Measurements from ENCODE around the gene ZMYND8.
"Not testable (repeated sequence)": the region's sequence is repeated elsewhere in the genome, so short reads cannot be mapped to it uniquely, and the experiment has no call there.

ZMYND8 gene

DNA sequence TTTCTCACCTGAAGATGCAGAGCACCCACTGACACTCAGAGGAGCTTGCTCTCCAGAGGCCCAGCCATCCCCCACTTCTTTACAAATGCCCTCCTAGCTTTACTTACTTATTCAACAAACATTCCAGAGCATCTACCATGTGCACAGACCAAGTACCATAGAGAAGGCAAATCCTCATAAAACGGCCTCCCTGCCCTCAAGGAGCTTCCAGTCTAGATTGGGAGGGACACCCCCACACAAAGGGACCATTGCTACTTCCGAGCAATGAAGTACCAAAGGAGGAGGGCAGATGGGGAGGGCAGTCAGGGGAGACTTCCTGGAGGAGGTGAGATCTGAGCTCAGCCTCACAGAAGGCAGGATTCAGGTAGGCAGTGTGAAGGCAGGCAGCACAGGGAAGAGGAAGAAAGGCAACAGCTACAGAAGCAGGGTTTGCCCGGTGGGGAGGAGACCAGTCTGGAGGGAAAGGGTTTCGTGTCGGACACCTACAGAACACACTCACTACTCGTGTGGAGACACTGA lies 108.0 kb downstream of the ZMYND8 start:
- DNase-seq (ENCODE audit: low read depth in 1 of 2, low spot score in 1 of 2), result no peak

GRCh38 chr20:47247972-47248371 lies 108.5 kb downstream of the ZMYND8 start:
- no peak for DNase-seq (ENCODE audit: low read depth in 1 of 2, low spot score in 1 of 2)

GRCh38 chr20:47246061-47246777 lies 110.3 kb downstream of the ZMYND8 start:
- DNase-seq (ENCODE audit: low read depth in 1 of 2, low spot score in 1 of 2), result no peak

- DNase-seq (ENCODE audit: low read depth in 1 of 2, low spot score in 1 of 2), result not testable (repeated sequence)
Measured at GRCh38 chr20:47245166-47245565, 111.3 kb downstream of the ZMYND8 start.

GRCh38 chr20:47244451-47244850 lies 112.0 kb downstream of the ZMYND8 start:
- no peak for DNase-seq (ENCODE audit: low read depth in 1 of 2, low spot score in 1 of 2)

DNA sequence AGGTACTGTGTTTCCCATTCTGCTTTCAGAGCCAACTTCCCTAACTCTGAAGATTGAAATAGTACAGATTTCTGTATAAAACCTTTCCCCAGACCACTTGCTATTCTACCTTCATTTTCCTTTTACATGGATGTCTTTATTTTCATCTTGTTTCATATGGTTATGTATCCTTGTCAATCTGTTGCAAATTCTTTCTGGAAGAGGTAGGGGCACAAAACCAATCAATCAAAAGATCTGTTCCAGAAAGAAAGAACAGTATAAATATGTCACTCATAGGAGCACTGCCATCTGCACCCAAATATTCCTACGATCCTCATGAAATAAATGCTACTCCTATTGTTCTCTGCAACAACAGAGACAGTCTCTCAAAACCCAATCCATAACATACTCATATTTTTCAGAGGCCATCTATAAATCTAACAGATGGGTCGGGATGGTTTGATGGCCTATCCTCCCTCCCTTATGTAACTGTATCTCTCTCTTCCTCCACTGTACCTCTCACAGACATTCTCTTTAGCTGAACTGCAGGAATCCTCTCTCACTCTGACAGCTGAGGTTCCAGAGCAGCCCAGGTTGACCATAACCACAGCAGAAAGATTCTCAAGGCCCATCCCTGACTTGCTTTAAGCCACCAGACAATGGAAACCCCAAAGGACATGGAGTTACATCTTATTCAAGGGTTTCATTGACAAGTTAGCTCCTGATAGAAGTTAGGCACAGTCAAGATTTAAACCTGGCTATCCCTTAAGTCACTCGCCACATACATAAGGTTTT lies 112.8 kb downstream of the ZMYND8 start:
- no peak for DNase-seq (ENCODE audit: low read depth in 1 of 2, low spot score in 1 of 2)

- no peak for DNase-seq (ENCODE audit: low read depth in 1 of 2, low spot score in 1 of 2)
Measured at GRCh38 chr20:47243003-47243402, 113.5 kb downstream of the ZMYND8 start.

DNA sequence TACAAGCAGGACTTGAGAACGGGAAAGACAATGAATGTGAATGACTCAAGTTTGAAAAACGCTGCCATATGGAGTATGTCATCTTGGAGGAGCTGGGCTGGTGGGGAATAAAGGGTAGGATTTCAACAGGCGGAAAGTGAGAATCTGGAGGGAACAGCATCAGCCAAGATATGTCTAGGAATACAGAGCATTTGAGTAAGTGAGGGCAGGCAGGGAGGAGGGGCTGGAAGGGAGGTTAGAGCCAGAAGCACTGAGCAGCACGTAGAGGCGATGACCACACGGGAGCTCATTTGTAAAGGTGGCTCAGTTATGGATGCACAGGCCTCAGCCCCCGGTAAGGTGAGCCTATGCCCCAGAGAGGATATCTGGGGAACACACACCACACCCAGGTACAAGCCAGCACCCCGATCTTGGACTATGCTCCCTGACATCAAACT lies 115.1 kb downstream of the ZMYND8 start:
- no peak for DNase-seq (ENCODE audit: low read depth in 1 of 2, low spot score in 1 of 2)

DNA sequence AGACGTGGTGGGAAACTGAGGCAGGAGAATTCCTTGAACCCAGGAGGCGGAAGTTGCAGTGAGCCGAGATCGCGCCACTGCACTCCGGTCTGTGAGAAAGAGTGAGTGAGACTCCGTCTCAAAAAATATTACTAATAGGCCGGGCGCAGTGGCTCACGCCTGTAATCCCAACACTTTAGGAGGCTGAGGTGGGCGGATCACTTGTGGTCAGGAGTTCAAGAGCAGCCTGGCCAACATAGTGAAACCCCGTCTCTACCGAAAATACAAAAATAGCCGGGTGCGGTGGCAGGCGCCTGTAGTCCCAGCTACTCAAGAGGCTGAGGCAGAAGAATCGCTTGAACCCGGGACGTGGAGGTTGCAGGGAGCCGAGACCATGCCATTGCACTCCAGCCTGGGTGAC lies 116.4 kb downstream of the ZMYND8 start:
- not testable (repeated sequence) for DNase-seq (ENCODE audit: low read depth in 1 of 2, low spot score in 1 of 2)

GRCh38 chr20:47239719-47240067 lies 116.8 kb downstream of the ZMYND8 start:
- DNase-seq (ENCODE audit: low read depth in 1 of 2, low spot score in 1 of 2), result no peak

GRCh38 chr20:47238780-47239718 lies 117.5 kb downstream of the ZMYND8 start:
- DNase-seq (ENCODE audit: low read depth in 1 of 2, low spot score in 1 of 2), result no peak

GRCh38 chr20:47237715-47238114 lies 118.8 kb downstream of the ZMYND8 start:
- DNase-seq (ENCODE audit: low read depth in 1 of 2, low spot score in 1 of 2), result no peak

GRCh38 chr20:47236639-47236900 lies 119.9 kb downstream of the ZMYND8 start:
- DNase-seq (ENCODE audit: low read depth in 1 of 2, low spot score in 1 of 2), result no peak

DNA sequence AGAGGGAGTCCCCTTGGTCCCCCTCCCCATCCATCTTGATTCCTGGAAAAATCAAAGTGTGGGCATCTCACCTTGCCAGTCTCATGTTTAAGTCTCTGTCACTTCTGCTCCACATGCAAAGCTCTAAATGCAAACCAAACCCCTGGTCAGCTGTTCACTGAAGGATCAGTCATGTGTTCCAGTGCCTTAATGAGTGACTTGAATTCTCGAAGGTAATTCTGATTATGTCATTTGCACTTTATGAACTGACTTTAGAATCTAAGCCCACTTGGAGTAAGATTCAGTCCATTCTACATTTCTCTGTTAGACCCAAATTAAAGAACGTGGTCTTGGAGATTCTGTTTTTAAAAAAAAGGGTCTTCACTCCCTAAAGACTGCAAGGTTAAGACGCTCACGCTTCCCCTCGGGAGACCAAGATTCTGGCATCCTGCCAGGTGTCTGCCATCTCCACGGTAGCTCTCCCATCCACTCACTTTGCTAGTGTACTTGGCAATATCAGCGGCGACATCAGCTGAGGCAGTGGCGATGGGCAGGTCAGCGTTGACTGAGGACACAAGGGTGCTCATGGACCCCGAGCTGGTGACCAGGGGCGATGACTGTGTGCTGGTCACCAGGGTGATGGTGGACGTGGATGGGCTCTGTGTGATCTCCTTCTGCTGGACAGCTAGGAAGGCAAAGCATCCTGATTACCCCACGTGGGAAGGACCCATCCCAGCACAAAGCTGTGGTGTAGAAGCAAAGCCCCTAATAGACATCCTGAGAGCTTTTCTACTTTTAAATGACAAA lies 120.5 kb downstream of the ZMYND8 start:
- DNase-seq (ENCODE audit: low read depth in 1 of 2, low spot score in 1 of 2), result no peak

DNA sequence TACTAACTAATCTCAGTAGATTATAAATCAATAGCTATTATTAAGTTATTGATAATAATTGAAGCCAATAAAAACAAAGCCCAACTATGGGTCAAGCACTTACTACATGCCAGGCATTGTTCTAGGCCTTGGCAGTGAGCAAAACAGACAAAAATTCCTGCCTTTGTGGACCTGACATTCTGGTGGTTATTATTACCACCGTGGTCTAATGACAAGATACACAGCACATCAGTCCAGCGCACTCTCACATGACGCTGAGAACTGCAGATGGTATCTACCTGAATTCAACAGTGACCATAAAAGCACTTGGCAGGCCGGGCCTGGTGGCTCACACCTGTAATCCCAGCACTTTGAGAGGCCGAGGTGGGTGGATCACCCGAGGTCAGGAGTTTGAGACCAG lies 121.4 kb downstream of the ZMYND8 start:
- no peak for DNase-seq (ENCODE audit: low read depth in 1 of 2, low spot score in 1 of 2)

- no peak for DNase-seq (ENCODE audit: low read depth in 1 of 2, low spot score in 1 of 2)
Measured at GRCh38 chr20:47233333-47234188, 122.9 kb downstream of the ZMYND8 start.

DNA sequence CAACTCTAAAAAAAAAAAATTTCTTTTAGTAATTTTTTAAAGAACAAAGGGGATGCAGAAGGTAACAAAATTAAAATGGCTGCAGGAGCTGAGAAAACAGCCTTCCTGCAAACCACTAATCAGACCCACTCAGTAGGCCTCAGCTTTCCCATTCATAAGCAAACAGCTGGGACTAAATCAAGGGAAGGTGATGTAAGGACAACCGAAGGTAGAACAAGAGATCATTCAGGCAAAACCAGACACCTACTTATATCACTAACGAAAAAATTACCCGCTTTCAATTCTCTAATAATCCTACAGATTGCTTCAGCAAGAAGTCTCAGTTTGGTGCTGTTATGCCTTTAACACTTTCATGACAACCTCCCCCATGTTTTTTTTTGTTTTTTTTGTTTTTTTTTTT lies 124.0 kb downstream of the ZMYND8 start:
- DNase-seq (ENCODE audit: low read depth in 1 of 2, low spot score in 1 of 2), result no peak

DNA sequence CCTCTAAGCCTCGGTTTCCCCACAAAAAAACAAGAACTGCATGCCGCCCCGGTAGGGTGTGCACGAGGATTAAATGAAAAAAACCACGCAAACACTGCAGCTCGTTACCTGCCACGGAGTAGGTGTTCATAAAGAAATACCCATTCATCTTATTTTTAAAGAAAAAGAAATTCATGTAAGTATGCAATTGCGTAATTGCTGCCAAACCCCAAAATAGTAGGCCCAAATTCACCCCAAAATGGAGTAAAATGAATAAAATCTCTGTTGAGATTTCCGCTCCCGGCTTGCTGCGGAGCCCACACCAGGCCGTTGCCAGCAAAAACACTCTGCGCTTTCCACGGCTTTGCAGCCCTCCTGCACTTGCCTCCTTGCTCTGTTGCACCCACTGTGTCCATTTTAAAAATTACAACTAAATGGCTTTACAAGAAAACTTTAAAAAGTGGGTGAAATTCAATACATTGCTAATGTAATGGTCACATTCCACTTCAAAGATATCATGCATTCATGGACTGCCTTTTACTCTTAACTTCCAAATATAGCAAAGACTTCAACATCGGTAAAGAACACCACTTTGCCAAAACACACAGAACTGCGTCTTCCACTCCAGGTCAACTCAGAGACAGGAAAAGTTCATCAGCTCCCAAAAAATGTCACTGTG lies 125.0 kb downstream of the ZMYND8 start:
- DNase-seq (ENCODE audit: low read depth in 1 of 2, low spot score in 1 of 2), result no peak

- DNase-seq (ENCODE audit: low read depth in 1 of 2, low spot score in 1 of 2), result no peak
Measured at GRCh38 chr20:47230811-47231256, 125.7 kb downstream of the ZMYND8 start.
